ENCODE measurements around the gene EVX2. TPM values are rescaled to one million over a fixed set of nuclear protein-coding genes. Genes with fewer than 3 reads are reported as not detected.

EVX2 gene
- polyA plus RNA-seq, 1 of the 3 experiments (the other 2 are of a cell fraction), result not detected

DNA sequence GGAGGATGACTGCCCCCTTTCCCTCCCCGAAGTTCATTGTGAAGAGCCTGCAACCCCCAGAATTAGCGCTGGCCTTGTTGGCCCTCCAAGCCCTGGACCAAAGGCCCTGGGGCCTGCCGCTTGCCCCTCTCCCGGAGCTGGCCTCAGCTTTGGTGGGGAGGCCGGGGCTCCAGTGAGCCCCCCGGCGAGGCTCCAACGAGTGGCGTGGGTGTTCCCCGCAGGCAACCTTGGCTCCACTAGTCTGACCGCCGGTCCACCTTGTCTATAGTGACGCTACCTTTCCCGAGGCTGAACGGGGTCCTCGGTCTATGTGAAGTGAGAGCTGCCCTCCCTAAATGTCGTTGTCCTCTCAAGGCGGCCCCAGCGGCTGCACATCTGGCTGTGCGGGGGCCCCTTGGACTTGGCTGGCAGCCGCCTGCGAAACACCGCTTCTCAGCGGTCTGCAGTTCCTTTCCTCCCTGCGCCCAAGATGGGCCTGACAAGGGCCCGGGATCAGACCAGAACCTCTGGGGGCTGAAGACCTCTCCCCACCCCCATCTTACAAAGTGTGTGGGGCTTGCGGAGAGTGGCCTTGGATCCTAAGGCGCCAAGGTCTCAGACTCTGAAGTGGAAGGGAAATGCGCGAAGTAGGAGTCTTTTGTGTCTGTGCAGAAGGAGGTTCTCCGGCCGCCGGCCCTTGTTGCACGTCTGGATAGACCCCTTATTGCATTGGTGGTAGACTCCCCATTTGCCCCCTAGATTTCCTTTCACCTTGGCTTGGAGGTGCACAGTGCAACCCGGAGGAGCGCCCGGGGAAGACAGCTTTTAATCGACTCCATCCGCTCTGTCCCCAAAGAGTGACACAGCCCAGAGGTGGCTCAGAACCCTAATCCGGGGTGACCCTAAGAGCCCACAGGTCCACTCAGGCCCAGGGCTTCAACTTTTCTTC, 28.9 kb upstream of the EVX2 start:
- WGBS (ENCODE audit: low lambda C conversion rate), result 78% methylated on average over 24 of the region's 40 CpGs
- no peak for DNase-seq
- H3K9ac ChIP-seq, result no peak overlapping the region

More for the DNA sequence above, 28.9 kb upstream of the EVX2 start:
- H3K27me3 ChIP-seq (ENCODE audit: insufficient read depth), result peaks cover 70% of the 10 kb centered on the region; the same call in 1 of the 2 replicates
- no peak overlapping the region for H2AFZ ChIP-seq (ENCODE audit: low read depth)
- no peaks in the 10 kb centered on the region for H3K9me2 ChIP-seq
- H3K9me3 ChIP-seq, result no peaks in the 10 kb centered on the region
- no peak overlapping the region for H3K4me3 ChIP-seq (ENCODE audit: low read depth in 2 of 2, low read length in 1 of 2)
- no peaks in the 10 kb centered on the region for H3K79me2 ChIP-seq (ENCODE audit: insufficient read depth)
- no peaks in the 10 kb centered on the region for H4K20me1 ChIP-seq (ENCODE audit: insufficient read depth)
- H3K4me2 ChIP-seq, result no peak overlapping the region
- no peak overlapping the region for H3K27ac ChIP-seq (ENCODE audit: low read depth in 2 of 2, low read length in 1 of 2)
- TF ChIP-seq, protein P1, sequence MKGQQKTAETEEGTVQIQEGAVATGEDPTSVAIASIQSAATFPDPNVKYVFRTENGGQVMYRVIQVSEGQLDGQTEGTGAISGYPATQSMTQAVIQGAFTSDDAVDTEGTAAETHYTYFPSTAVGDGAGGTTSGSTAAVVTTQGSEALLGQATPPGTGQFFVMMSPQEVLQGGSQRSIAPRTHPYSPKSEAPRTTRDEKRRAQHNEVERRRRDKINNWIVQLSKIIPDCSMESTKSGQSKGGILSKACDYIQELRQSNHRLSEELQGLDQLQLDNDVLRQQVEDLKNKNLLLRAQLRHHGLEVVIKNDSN (IDR thresholded peaks at IDR 0.05; ENCODE audit: borderline replicate concordance, low read depth), result no peak
- TF ChIP-seq, protein P2, sequence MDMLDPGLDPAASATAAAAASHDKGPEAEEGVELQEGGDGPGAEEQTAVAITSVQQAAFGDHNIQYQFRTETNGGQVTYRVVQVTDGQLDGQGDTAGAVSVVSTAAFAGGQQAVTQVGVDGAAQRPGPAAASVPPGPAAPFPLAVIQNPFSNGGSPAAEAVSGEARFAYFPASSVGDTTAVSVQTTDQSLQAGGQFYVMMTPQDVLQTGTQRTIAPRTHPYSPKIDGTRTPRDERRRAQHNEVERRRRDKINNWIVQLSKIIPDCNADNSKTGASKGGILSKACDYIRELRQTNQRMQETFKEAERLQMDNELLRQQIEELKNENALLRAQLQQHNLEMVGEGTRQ (IDR thresholded peaks at IDR 0.05; ENCODE audit: borderline replicate concordance, low read depth, low read length), result no peak
- TF ChIP-seq, protein P3, sequence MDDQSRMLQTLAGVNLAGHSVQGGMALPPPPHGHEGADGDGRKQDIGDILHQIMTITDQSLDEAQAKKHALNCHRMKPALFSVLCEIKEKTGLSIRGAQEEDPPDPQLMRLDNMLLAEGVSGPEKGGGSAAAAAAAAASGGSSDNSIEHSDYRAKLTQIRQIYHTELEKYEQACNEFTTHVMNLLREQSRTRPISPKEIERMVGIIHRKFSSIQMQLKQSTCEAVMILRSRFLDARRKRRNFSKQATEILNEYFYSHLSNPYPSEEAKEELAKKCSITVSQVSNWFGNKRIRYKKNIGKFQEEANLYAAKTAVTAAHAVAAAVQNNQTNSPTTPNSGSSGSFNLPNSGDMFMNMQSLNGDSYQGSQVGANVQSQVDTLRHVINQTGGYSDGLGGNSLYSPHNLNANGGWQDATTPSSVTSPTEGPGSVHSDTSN (IDR thresholded peaks at IDR 0.05), result no peak
- TF ChIP-seq RFX5 (IDR thresholded peaks at IDR 0.05; ENCODE audit: low read length) (no peak), NRF1 (IDR thresholded peaks at IDR 0.05; ENCODE audit: low read depth, low read length) (no peak), ELF1 (IDR thresholded peaks at IDR 0.05) (no peak), RXRA (IDR thresholded peaks at IDR 0.05; ENCODE audit: borderline replicate concordance, low read depth) (no peak), MEF2A (IDR thresholded peaks at IDR 0.05; ENCODE audit: borderline replicate concordance, low read depth) (no peak), EP300 (IDR thresholded peaks at IDR 0.05; ENCODE audit: borderline replicate concordance in 1 of 2, low read depth in 1 of 2, low read length in 1 of 2) (no peak), POLR2AphosphoS5 (IDR thresholded peaks at IDR 0.05; ENCODE audit: low read depth, low read length) (no peak), YY1 (IDR thresholded peaks at IDR 0.05; ENCODE audit: low read depth) (no peak), SIN3A (IDR thresholded peaks at IDR 0.05; ENCODE audit: borderline replicate concordance, low read depth, low read length) (no peak)
- TF ChIP-seq, protein P4, sequence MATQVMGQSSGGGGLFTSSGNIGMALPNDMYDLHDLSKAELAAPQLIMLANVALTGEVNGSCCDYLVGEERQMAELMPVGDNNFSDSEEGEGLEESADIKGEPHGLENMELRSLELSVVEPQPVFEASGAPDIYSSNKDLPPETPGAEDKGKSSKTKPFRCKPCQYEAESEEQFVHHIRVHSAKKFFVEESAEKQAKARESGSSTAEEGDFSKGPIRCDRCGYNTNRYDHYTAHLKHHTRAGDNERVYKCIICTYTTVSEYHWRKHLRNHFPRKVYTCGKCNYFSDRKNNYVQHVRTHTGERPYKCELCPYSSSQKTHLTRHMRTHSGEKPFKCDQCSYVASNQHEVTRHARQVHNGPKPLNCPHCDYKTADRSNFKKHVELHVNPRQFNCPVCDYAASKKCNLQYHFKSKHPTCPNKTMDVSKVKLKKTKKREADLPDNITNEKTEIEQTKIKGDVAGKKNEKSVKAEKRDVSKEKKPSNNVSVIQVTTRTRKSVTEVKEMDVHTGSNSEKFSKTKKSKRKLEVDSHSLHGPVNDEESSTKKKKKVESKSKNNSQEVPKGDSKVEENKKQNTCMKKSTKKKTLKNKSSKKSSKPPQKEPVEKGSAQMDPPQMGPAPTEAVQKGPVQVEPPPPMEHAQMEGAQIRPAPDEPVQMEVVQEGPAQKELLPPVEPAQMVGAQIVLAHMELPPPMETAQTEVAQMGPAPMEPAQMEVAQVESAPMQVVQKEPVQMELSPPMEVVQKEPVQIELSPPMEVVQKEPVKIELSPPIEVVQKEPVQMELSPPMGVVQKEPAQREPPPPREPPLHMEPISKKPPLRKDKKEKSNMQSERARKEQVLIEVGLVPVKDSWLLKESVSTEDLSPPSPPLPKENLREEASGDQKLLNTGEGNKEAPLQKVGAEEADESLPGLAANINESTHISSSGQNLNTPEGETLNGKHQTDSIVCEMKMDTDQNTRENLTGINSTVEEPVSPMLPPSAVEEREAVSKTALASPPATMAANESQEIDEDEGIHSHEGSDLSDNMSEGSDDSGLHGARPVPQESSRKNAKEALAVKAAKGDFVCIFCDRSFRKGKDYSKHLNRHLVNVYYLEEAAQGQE (IDR thresholded peaks at IDR 0.05; ENCODE audit: low read depth, low read length), result no peak
- TF ChIP-seq, protein P5, sequence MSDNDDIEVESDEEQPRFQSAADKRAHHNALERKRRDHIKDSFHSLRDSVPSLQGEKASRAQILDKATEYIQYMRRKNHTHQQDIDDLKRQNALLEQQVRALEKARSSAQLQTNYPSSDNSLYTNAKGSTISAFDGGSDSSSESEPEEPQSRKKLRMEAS (IDR thresholded peaks at IDR 0.05; ENCODE audit: low read depth), result no peak
- TF ChIP-seq, protein P6, sequence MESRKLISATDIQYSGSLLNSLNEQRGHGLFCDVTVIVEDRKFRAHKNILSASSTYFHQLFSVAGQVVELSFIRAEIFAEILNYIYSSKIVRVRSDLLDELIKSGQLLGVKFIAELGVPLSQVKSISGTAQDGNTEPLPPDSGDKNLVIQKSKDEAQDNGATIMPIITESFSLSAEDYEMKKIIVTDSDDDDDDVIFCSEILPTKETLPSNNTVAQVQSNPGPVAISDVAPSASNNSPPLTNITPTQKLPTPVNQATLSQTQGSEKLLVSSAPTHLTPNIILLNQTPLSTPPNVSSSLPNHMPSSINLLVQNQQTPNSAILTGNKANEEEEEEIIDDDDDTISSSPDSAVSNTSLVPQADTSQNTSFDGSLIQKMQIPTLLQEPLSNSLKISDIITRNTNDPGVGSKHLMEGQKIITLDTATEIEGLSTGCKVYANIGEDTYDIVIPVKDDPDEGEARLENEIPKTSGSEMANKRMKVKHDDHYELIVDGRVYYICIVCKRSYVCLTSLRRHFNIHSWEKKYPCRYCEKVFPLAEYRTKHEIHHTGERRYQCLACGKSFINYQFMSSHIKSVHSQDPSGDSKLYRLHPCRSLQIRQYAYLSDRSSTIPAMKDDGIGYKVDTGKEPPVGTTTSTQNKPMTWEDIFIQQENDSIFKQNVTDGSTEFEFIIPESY (IDR thresholded peaks at IDR 0.05; ENCODE audit: borderline replicate concordance, low read depth), result no peak
- H3K4me1 ChIP-seq (ENCODE audit: control insufficient read depth in 1 of 2, insufficient read depth in 2 of 2, low read depth in 1 of 2, low read length in 1 of 2), result peaks cover 0 to 8% of the 10 kb centered on the region in 2 experiments; a peak in 2 of 4 replicates
- H3F3A ChIP-seq (replicated peaks; ENCODE audit: insufficient read depth), result peaks cover 3% of the 10 kb centered on the region
- CTCF ChIA-PET, result interaction anchor here (0.7 to 17.7 kb wide), 19 partner anchors 10 to 1036 kb away, joined by 3 to 264 read pairs (median 7); partner anchors contain the start of genes EVX2, HOXD12, HOXD13 and HOXD9
- no peaks in the 10 kb centered on the region for H3K36me3 ChIP-seq (replicated peaks in 1 of 2; ENCODE audit: control insufficient read depth in 1 of 2, insufficient read depth in 2 of 2, low read length in 1 of 2)
- POLR2A ChIA-PET, result interaction anchor here (0.6 kb wide), 1 partner anchor 8 kb away, joined by 3 read pairs; no protein-coding TSS in a partner anchor
